ENCODE measurements around the gene ALOX12B. TPM values are rescaled to one million over a fixed set of nuclear protein-coding genes. Genes with fewer than 3 reads are reported as not detected.

ALOX12B gene
- total and polyA plus RNA-seq, 2 of the 8 experiments (the other 6 are each of a cell fraction or from before 2014, with no cell fraction given) = 0.86 TPM; not detected in 1

DNA sequence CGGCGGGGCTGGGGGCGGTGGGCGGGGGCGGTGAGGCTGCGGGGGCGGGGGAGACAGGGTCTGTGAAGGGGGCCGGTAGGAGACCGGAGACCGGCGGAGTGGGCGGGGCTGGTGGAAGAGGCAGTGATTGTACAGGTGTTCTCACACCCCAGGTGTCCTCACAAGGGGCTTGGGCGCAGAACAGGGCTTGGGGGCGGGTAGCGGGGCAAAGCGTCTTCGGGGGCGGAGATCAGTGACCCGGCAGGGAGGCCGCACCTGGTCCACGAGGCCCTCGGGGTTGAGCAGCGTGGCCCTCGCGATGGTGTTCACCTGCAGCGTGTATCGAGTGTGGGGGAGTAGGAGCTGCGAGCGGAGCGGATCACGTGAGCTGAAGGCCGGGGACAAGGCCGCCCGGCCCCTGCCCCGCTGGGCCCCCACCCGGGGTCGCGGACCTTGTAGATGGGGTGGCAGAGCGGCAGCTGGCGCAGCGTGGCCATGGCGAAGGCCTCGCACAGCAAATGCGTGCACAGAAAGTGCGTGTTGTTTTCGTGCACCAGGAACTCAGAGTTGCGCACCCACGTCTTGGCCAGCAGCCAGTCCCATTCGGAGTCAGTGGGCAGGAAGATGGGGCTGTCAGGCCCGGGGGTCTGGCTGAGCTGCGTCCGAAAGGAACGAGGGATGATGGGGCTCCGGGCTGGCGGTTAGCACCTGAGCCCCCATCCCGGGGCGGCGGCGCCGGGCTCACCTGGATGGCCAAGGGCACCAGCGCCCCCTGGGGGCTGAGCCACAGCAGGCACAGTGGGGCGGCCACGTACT is 22.3 kb upstream of the ALOX12B start (continued):
- TF ChIP-seq, protein P1, sequence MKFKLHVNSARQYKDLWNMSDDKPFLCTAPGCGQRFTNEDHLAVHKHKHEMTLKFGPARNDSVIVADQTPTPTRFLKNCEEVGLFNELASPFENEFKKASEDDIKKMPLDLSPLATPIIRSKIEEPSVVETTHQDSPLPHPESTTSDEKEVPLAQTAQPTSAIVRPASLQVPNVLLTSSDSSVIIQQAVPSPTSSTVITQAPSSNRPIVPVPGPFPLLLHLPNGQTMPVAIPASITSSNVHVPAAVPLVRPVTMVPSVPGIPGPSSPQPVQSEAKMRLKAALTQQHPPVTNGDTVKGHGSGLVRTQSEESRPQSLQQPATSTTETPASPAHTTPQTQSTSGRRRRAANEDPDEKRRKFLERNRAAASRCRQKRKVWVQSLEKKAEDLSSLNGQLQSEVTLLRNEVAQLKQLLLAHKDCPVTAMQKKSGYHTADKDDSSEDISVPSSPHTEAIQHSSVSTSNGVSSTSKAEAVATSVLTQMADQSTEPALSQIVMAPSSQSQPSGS (IDR thresholded peaks at IDR 0.05; ENCODE audit: low read length) = no peak
- no peak for TF ChIP-seq KDM1A (IDR thresholded peaks at IDR 0.05; ENCODE audit: borderline replicate concordance, low read length)
- no peak for TF ChIP-seq KDM5A (IDR thresholded peaks at IDR 0.05; ENCODE audit: low read length)
